CD8-positive, alpha-beta memory T cell (primary cell): ENCODE measurements around the gene DOLK. TPM values are rescaled to one million over a fixed set of nuclear protein-coding genes. Genes with fewer than 3 reads are reported as not detected.

Source experiments
- CTCF ChIA-PET: fragments of 350-600 bp; sonication (Branson Sonifier 250); formaldehyde crosslinking; loops from one replicate; lab custom pipeline; 2021; ENCODE audit warnings: antibody characterized with exemption; lab: Charles Lee
- POLR2A ChIA-PET: fragments of 350-600 bp; sonication (Branson Sonifier 250); formaldehyde crosslinking; loops from one replicate; lab custom pipeline; 2021; ENCODE audit warnings: antibody characterized with exemption; lab: Charles Lee
- DNase-seq, 5 donors: peaks; one replicate each; pipeline versions ENCODE4 v3.0.0 to v3.0.0-alpha.2; 2020 to 2022; ENCODE audit warnings: mixed read lengths in 1 of 5
- H3K27ac ChIP-seq: one replicate; pipeline ENCODE4 v1.7.0; 2013; ENCODE audit warnings: low read depth, mild to moderate bottlenecking, low read length, moderate library complexity
- H3K27me3 ChIP-seq: 2 replicates; pipeline ENCODE4 v1.7.0; 2013; ENCODE audit warnings: low read length, mild to moderate bottlenecking; ENCODE audit not compliant: insufficient read depth, poor library complexity, severe bottlenecking
- H3K36me3 ChIP-seq: 2 replicates; pipeline ENCODE4 v1.7.0; 2013; ENCODE audit warnings: mild to moderate bottlenecking, low read length, moderate library complexity; ENCODE audit not compliant: insufficient read depth
- H3K4me1 ChIP-seq: 2 replicates; pipeline ENCODE4 v1.7.0; 2013; ENCODE audit warnings: mild to moderate bottlenecking, low read length, moderate library complexity; ENCODE audit not compliant: insufficient read depth
- H3K4me3 ChIP-seq: 2 replicates; pipeline ENCODE4 v1.7.0; 2013; ENCODE audit warnings: mild to moderate bottlenecking, low read length
- H3K9me3 ChIP-seq: 2 replicates; pipeline ENCODE4 v1.7.0; 2013; ENCODE audit warnings: mild to moderate bottlenecking, low read length
- H3K27ac Mint-ChIP-seq, 8 donors: one replicate each; pipeline ENCODE4 v1.8.0; 2020 to 2021; ENCODE audit warnings: mixed read lengths in 8 of 8, mild to moderate bottlenecking in 6 of 8, inconsistent platforms in 3 of 8, moderate library complexity in 3 of 8
- H3K27me3 Mint-ChIP-seq, 2 donors: one replicate each; pipeline ENCODE4 v1.8.0; 2020 to 2021; ENCODE audit warnings: mixed read lengths in 2 of 2, mild to moderate bottlenecking in 1 of 2, moderate library complexity in 1 of 2
- H3K36me3 Mint-ChIP-seq, 3 donors: one replicate each; pipeline ENCODE4 v1.8.0; 2020 to 2021; ENCODE audit warnings: mixed read lengths in 3 of 3, inconsistent platforms in 1 of 3, mild to moderate bottlenecking in 1 of 3
- H3K4me1 Mint-ChIP-seq, 3 donors: one replicate each; pipeline ENCODE4 v1.8.0; 2020 to 2021; ENCODE audit warnings: mixed read lengths in 3 of 3, inconsistent platforms in 1 of 3, mild to moderate bottlenecking in 1 of 3
- H3K4me3 Mint-ChIP-seq, 7 donors: one replicate each; pipeline ENCODE4 v1.8.0; 2020 to 2021; ENCODE audit warnings: mixed read lengths in 7 of 7, mild to moderate bottlenecking in 6 of 7, moderate library complexity in 4 of 7, inconsistent platforms in 2 of 7
- H3K9me3 Mint-ChIP-seq, 5 donors: one replicate each; pipeline ENCODE4 v1.8.0; 2020 to 2022; ENCODE audit warnings: mixed read lengths in 5 of 5, mild to moderate bottlenecking in 3 of 5, moderate library complexity in 2 of 5, inconsistent platforms in 1 of 5
- polyA plus RNA-seq: library from polyadenylated mRNA; unstranded; fragments of 300-500 nt; fragmentation: Illumina TruSeq; gene quantifications from one replicate; pipeline ENCODE4 v1.2.3, GENCODE V29; 2021
- total RNA-seq, 2 experiments: library from RNA; stranded (reverse); gene quantifications; one replicate each; pipeline ENCODE4 v1.2.3, GENCODE V29; 2021

Gene DOLK
- total and polyA plus RNA-seq, 3 experiments from 2014 or later, result 6.8 to 17.1 (median 15.3) TPM

DNA sequence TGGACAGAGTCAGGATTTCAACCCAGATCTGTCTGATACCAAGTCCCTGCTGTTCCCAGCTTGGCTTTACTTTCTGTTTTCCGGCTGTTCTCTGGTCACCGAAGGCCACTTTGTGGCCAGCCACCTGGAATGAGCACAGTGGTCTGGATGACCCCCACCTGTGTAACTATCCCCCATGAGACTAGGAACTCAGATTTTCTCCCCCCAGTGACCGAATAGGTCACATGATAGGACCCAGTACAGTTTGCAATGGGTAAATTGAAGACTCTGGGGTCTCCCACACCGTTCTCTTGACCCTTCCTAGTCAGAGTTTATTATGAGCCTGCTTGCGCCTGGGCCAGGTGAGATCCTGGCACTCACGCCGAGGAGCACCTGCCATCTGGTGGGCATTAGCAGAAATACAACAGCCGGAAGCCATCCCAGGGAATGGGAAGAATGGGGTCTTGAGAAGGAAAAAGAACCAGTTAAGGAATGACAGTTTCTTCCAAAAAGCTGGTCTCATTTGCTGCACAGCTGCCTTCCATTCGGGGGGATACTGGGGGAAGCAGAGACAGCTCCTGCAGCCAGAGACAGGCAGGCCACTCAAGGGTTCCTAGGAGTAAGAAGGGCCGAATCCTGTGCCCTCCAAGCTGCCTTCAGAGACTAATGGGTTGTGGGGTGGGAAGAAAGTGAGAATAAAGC lies 19.5 kb downstream of the DOLK start:
- no peaks in the 10 kb centered on the region for H3K36me3 ChIP-seq
- H3K4me1 ChIP-seq, result peaks cover 5% of the 10 kb centered on the region
- ChIA-PET CTCF (interaction anchor here (0.6 to 11.7 kb wide), 29 partner anchors 9 to 566 kb away, joined by 3 to 155 read pairs (median 4); partner anchors contain the start of genes ENDOG, KYAT1 and LRRC8A), POLR2A (interaction anchor here (0.6 kb wide), 2 partner anchors 26 to 282 kb away, joined by 4 to 8 read pairs; no protein-coding TSS in a partner anchor)
- no peaks in the 10 kb centered on the region for H3K9me3 Mint-ChIP-seq
- H3K9me3 ChIP-seq, result no peaks in the 10 kb centered on the region
- peaks cover 6 to 9% (median 6%) of the 10 kb centered on the region in 3 donors for H3K4me1 Mint-ChIP-seq
- no peak overlapping the region for H3K4me3 ChIP-seq
- H3K36me3 Mint-ChIP-seq, result no peaks in the 10 kb centered on the region
- H3K27me3 Mint-ChIP-seq, result no peaks in the 10 kb centered on the region
- no peak overlapping the region for H3K4me3 Mint-ChIP-seq
- H3K27me3 ChIP-seq, result no peaks in the 10 kb centered on the region
- DNase-seq, result peak; percentile 20 to 67 (median 38)
- no peak overlapping the region for H3K27ac ChIP-seq
- peak overlapping the region in 1 of 8 donors; percentile 82 for H3K27ac Mint-ChIP-seq

DNA sequence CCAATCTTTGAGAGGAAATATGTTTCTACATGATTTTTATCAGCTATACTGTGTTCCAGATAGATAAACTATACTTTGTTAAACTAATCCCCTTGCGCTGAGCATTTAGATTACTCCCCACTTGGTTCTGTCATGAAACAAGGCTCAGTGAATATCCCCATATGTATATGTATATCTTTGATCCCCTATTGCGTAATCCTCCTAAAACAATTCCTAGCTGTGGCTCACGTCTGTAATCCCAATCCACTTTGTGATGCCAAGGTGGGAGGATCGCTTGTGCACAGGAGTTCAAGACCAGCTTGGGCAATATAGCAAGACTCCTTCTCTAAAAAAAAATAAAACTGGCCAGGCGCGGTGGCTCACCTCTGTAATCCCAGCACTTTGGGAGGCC lies 23.9 kb downstream of the DOLK start:
- no peaks in the 10 kb centered on the region for H3K36me3 ChIP-seq
- H3K9me3 Mint-ChIP-seq, result no peaks in the 10 kb centered on the region
- POLR2A ChIA-PET, result no interaction called here
- CTCF ChIA-PET, result interaction anchor here (1.2 to 11.7 kb wide), 3 partner anchors 41 to 105 kb away, joined by 3 to 155 read pairs (median 4); partner anchors contain the start of genes ENDOG, KYAT1 and LRRC8A
- H3K4me3 Mint-ChIP-seq, result no peak overlapping the region
- no peak overlapping the region for H3K27ac Mint-ChIP-seq
- no peak for DNase-seq
- peaks cover 6 to 18% (median 6%) of the 10 kb centered on the region in 3 donors for H3K4me1 Mint-ChIP-seq
- H3K4me1 ChIP-seq, result peaks cover 5% of the 10 kb centered on the region
- H3K36me3 Mint-ChIP-seq, result peaks cover 0 to 4% (median 0%) of the 10 kb centered on the region in 3 donors
- no peaks in the 10 kb centered on the region for H3K9me3 ChIP-seq
- H3K27me3 ChIP-seq, result no peaks in the 10 kb centered on the region
- H3K4me3 ChIP-seq, result no peak overlapping the region
- no peak overlapping the region for H3K27ac ChIP-seq
- H3K27me3 Mint-ChIP-seq, result no peaks in the 10 kb centered on the region

DNA sequence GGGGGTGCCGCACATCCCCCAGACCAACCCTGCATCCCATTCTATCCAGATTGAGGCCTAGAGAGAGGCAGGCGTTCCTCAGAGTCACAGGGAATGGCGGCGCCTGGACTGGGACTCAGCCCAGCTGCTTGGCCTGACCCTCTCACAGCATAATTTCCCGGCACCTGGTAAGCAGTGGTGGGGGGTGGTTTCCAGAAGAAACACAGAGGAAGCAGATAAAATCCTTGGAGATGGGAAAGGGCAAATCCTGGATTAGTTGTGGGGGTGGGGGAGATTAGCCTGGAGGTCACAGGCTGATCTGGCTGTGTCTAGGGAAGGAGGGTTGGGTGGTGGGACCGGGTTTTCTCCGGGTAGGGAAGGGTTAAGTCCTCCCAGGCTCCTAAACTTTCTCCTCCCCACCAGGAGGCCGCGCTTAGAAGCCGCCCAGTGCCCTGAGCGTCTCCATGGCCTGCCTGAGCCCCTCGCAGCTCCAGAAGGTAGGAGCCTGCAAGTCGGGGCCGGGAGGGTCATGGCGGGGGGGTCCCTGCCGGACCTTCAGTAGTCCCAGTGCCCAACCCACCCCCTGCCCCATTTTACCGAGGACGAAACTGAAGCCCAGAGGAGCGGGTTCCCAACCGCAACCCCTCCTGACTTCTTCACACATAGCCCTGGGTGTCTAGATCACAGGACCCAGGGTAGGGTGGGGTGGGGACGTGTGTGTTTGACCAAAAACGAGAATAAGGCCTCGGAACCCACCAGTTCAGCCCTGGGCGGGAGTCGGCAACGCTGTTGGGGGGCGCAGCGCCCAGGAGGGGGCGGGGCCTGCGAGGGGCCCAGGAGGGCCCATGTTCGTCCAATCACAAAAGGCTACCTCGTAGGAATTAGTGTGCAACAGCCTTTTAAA lies 25.3 kb downstream of the DOLK start:
- no peak overlapping the region for H3K27ac ChIP-seq
- peak overlapping the region in 4 of 7 donors; percentile 1 to 51 (median 30) for H3K4me3 Mint-ChIP-seq

DNA sequence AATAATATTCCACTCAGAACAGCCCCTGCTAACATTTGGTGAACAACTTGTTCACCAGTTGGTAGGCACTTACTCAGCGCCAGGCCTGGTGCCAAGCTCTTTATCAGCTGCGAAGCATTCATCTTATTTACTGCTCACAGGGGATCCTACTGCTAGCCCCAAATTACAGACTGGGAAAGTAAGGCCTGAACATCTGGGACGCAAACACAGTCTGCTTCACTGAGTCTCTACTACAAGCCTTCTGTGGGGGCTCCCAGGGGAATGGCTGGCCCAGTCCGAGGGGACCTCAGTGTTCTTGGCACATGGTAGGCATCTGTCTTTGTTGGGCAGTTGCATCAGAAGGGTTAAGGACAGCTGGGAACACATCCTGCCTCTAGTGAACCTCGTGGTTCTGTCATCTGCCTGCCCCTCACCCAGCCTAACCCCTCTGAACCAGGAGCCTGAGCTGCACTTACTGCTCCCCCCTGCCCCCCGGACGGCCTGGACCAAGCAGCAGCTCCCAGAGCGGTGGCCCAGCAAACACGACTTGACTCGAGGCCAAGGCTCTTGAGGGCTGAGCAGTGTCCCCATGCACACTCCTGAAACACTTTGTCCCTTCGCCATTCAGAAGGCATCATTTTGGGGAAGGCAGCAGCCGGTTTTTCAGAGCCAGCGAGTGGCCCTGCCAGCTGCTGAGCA lies 26.9 kb downstream of the DOLK start, which contains the start of gene PHYHD1:
Gene PHYHD1 (plus strand): TSS at position 602 of the 678 bp plus-strand sequence. CDS start 1,342 bp downstream, outside the sequence.
- H3K9me3 Mint-ChIP-seq, result no peaks in the 10 kb centered on the region
- DNase-seq, result no peak
- POLR2A ChIA-PET, result interaction anchor here (0.6 kb wide), 1 partner anchor 25 kb away, joined by 3 read pairs; no protein-coding TSS in a partner anchor
- peak within 1 kb of the TSS in 4 of 8 donors; percentile 29 to 87 (median 55) for H3K27ac Mint-ChIP-seq
- H3K4me3 Mint-ChIP-seq, result no peak within 1 kb of the TSS
- peaks cover 0 to 27% (median 7%) of the 10 kb centered on the region in 3 donors for H3K36me3 Mint-ChIP-seq
- CTCF ChIA-PET, result interaction anchor here (1.0 to 11.7 kb wide), 2 partner anchors 11 to 59 kb away, joined by 3 to 155 read pairs; no protein-coding TSS in a partner anchor
- Histone ChIP-seq H3K36me3 (peaks cover 8% of the 10 kb centered on the region), H3K9me3 (no peaks in the 10 kb centered on the region), H3K27me3 (no peaks in the 10 kb centered on the region), H3K27ac (no peak within 1 kb of the TSS), H3K4me1 (no peaks in the 10 kb centered on the region), H3K4me3 (no peak within 1 kb of the TSS)
- H3K27me3 Mint-ChIP-seq, result no peaks in the 10 kb centered on the region
- H3K4me1 Mint-ChIP-seq, result peaks cover 0 to 9% (median 5%) of the 10 kb centered on the region in 3 donors

More for the DNA sequence above, 25.3 kb downstream of the DOLK start:
- no peaks in the 10 kb centered on the region for H3K9me3 ChIP-seq
- CTCF ChIA-PET, result interaction anchor here (11.7 kb wide), 1 partner anchor 60 kb away, joined by 155 read pairs; no protein-coding TSS in a partner anchor
- DNase-seq, result peak in 1 of 5 donors; percentile 46
- Mint-ChIP-seq H3K9me3 (no peaks in the 10 kb centered on the region), H3K27me3 (no peaks in the 10 kb centered on the region), H3K27ac (peak overlapping the region in 3 of 8 donors; percentile 47 to 82 (median 63)), H3K36me3 (peaks cover 0 to 15% (median 5%) of the 10 kb centered on the region in 3 donors), H3K4me1 (peaks cover 1 to 11% (median 5%) of the 10 kb centered on the region in 3 donors)
- no peaks in the 10 kb centered on the region for H3K4me1 ChIP-seq
- no peaks in the 10 kb centered on the region for H3K27me3 ChIP-seq
- peaks cover 8% of the 10 kb centered on the region for H3K36me3 ChIP-seq
- POLR2A ChIA-PET, result interaction anchor here (0.9 kb wide), 1 partner anchor 92 kb away, joined by 5 read pairs; no protein-coding TSS in a partner anchor
- no peak overlapping the region for H3K4me3 ChIP-seq

DNA sequence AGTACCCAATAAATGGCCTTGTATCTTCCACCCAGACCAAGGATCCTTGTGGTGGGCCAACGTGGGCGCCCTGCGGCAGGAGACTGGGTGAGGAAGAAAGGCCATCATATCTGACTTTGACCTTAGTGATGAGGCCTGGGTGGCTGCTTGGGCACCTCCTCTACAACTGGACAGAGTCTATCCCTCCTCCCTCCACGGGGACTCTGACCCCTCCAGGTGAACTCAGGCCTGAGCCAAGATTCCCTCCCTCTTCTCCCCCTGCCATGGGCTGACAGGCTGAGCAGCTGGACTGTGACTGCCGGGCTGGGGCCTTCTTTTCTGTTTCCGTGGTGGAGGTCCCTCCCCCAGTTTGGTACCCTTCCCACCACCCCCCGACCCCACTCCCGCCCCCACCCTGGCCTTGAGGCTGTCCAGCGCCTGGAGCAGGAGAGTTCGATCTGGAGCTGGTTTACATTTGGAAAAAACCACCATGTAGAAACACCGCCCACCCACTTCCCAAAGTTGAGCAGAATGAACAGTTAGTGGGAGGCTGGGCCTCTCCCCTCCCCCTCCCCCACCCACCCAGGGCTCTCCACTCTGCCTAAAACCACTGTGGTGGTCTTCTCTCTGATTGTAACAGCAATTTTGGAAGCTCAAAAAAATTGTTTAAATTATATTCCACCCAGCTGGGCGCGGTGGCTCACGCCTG lies 27.9 kb downstream of the DOLK start:
- Mint-ChIP-seq H3K36me3 (peaks cover 0 to 34% (median 7%) of the 10 kb centered on the region in 3 donors), H3K9me3 (no peaks in the 10 kb centered on the region), H3K4me1 (peaks cover 1 to 14% (median 5%) of the 10 kb centered on the region in 3 donors), H3K27me3 (no peaks in the 10 kb centered on the region), H3K4me3 (no peak overlapping the region), H3K27ac (peak overlapping the region in 3 of 8 donors; percentile 20 to 72 (median 42))
- CTCF ChIA-PET, result interaction anchor here (1.0 to 2.4 kb wide), 3 partner anchors 8 to 56 kb away, joined by 3 to 10 read pairs (median 3); no protein-coding TSS in a partner anchor
- DNase-seq, result no peak
- no peaks in the 10 kb centered on the region for H3K27me3 ChIP-seq
- no peak overlapping the region for H3K27ac ChIP-seq
- H3K9me3 ChIP-seq, result no peaks in the 10 kb centered on the region
- peaks cover 3% of the 10 kb centered on the region for H3K4me1 ChIP-seq
- POLR2A ChIA-PET, result no interaction called here
- H3K36me3 ChIP-seq, result peaks cover 8% of the 10 kb centered on the region
- H3K4me3 ChIP-seq, result no peak overlapping the region

DNA sequence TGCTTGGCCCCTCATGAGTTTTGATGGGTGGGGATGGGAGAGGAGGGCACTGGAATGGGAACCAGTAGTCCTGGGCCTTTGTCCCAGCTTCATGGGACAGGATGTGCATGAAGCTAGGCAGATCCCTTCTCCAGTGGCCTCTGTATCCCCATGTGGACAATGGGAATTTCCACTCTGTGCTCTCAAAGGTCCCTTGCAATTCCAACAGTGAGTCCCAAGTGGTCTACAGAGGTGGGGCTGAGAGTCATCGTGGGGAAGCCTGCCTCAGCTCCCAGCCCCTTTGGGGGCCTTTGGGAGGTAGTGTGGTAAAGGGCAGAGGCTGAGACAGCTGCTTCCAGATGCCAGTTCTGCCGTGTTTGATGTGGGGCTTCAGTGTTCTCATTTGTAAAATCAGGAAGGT lies 28.5 kb downstream of the DOLK start:
- Histone ChIP-seq H3K4me3 (no peak overlapping the region), H3K4me1 (peaks cover 8% of the 10 kb centered on the region), H3K27me3 (no peaks in the 10 kb centered on the region), H3K9me3 (no peaks in the 10 kb centered on the region), H3K36me3 (peaks cover 8% of the 10 kb centered on the region), H3K27ac (no peak overlapping the region)
- ChIA-PET POLR2A (no interaction called here), CTCF (interaction anchor here (1.0 to 2.4 kb wide), 3 partner anchors 9 to 57 kb away, joined by 3 to 10 read pairs (median 3); no protein-coding TSS in a partner anchor)
- Mint-ChIP-seq H3K27ac (peak overlapping the region in 3 of 8 donors; percentile 20 to 72 (median 42)), H3K4me3 (no peak overlapping the region), H3K36me3 (peaks cover 0 to 34% (median 7%) of the 10 kb centered on the region in 3 donors), H3K27me3 (no peaks in the 10 kb centered on the region), H3K4me1 (peaks cover 1 to 19% (median 5%) of the 10 kb centered on the region in 3 donors), H3K9me3 (no peaks in the 10 kb centered on the region)
- no peak for DNase-seq
